HG03025 (cell line): ENCODE results near the gene CSNK1A1.
"Not testable (repeated sequence)": the region's sequence is repeated elsewhere in the genome, so short reads cannot be mapped to it uniquely, and the experiment has no call there.

Source experiments
- ATAC-seq: cut with Tn5 transposase; IDR thresholded peaks from one replicate; pipeline ENCODE4 v1.9.1; 2021; ENCODE audit warnings: mild to moderate bottlenecking, moderate library complexity; ENCODE audit not compliant: unreplicated experiment, low FRiP score

CSNK1A1 gene

DNA sequence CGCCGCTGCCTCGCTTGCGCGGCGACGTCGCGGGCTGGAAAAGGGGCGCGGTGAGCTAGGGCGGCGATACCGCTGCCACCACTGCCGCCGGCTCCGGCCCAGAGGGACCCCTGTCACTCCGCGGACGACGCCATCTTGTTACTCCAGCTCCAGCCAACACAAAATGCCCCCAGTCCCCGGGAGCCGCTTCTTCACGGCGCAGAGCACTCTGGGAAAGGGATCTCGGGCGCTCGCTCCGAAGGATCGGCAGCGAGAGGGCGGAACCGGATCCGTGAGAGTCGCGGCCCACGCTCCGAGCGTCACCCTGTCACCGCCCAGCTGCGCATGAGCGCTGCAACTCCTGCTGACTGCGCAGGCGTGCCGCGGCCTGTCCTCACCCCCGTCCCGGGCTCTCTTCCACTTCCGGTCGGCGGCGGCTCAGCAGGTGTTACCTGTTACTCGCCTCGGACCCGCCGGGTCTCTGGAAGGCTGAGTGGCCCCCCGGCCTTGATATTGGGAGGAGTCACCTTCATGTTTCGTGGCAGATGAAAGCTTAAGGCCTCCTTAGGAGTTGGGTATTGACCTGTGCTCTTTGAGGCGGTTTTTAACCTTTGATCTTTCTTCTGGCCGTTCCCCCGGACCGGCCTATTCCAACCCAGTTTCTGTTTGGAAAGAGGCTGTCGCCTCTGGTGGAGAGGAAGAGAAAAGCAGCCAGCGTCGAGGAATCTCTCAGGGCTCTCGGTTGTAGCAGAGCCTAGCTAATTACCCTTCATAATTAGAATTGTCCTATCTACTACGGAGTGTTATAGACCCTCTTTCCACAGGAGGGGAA, at the start of gene CSNK1A1:
TSS of gene CSNK1A1 (minus strand) at position 213 of the 811 bp plus-strand sequence. CDS start 475 bp downstream, outside the sequence.
- ATAC-seq, result peak; percentile 89

DNA sequence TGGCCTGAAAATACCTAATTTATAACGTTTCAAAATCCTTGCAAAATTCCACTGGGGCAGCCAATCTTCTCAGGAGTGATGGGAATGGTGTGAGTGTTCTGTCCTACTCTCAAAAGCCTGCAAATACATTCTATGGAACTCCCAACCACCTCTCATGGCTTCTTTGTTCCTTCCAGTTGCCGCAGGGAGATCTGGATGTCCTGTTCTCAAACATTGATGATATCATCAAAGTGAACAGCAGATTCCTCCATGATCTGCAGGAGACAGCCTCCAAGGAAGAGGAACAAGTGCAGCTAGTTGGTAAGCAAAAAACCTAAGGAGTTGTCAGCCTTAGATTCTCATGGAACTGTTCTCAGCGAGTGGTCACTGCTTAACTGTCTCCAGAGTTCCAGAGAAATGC, 49.7 kb upstream of the CSNK1A1 start:
- ATAC-seq, result no peak

DNA sequence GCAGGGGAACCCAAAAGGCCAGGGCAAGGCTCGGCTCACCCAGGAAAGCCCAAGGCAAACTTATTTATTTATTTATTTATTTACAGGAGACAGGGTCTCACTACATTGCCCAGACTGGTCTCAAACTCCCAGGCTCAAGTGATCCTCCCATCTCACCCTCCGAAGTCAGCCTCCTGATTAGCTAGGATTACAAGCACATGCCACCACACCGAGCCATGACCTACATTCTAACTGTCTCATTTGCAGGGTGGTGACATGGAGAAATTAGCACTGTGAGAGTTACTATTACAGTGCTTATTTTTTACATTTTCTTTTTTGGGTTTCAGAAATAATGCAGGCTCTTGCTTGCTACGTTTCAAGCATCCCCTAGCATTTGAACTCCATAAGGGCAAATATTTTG, 48.1 kb upstream of the CSNK1A1 start:
- ATAC-seq, result no peak

DNA sequence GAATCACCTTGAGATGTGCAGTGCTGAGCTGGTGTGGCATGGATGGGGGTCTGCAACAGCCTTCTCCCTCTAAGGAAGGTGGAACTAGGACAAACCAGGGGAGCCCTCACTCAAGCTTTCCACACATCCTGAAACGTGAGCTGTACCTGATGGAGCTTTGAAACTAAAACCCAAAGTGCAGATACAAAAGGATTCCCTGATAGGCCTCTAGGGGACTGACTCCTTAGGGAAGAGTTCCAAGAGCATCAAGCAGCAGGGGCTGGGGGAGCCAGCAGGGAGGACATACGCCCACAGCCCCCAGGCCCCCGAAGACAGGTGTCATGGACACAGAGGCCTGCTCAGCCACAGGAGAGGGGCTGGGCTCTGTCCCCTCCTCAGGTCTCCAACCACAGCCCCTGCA, 47.7 kb upstream of the CSNK1A1 start:
- ATAC-seq, result no peak

DNA sequence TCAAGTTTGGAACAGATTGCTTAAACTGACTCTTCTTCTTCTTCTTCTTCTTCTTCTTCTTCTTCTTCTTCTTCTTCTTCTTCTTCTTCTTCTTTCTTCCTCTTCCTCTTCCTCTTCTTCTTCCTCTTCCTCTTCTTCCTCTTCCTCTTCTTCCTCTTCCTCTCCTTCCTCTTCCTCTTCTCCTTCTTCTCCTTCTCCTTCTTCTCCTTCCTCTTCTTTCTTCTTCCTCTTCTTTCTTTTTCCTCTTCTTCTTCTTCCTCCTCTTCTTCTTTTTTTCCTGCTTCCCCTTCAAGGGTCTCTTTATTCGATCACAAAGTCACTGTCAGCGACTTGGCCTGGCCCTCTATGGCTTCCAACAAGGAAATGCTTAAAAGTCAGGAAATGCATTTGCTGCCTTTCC, 47.0 kb upstream of the CSNK1A1 start:
- ATAC-seq, result not testable (repeated sequence)

DNA sequence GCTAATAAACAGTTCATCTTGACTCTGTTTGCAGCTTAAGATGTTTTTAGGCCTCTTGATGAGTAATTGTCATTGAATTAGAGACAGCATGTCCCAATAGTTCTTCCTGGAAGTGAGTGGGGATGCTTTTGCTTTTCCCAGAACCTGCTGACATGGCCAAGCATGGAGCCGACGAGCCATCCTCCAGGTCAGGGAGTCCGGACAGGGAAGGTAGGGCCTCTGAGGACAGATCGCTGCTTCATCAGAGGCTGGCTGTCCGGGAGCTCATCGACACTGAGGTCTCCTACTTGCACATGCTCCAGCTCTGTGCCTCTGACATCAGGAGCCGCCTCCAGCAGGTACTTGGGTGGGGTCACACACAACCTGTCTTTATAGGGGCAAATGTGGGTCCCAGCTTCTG, 46.4 kb upstream of the CSNK1A1 start:
- ATAC-seq, result no peak

DNA sequence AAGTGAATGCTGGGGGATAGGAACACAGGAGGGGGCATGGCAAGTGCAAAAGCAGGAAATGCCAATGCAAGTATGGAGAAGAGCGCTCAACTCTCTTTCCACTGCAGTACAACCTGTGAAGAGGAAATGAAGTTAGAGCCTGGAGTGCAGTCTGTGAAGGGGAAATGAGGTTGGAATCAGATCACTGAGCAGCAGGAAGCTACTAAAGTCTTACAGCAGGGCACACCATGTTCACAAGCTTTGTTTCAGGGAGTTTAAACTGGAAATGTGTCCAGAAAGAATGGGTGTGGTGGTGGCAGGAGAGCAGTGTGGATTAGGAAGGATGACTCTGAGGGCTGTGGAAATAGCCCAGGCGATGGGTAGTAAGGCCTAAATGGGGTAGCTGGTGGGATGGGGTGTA, 45.5 kb upstream of the CSNK1A1 start:
- no peak for ATAC-seq

DNA sequence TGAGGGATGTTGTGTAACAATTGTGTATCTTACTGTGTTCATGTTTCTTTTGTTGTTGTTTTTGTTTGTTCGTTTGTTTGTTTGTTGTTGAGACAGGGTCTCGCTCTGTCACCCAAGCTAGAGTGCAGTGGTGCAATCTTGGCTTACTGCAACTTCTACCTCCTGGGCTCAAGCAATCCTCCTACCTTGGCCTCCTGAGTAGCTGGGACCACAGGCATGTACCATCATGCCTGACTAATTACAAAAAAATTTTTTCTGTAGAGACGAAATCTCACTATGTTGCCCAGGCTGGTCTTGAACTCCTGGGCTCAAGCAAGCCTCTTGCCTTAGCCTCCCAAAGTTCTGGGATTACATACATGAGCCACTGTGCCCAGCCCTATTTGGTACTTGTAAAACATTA, 43.9 kb upstream of the CSNK1A1 start:
- ATAC-seq, result not testable (repeated sequence)

DNA sequence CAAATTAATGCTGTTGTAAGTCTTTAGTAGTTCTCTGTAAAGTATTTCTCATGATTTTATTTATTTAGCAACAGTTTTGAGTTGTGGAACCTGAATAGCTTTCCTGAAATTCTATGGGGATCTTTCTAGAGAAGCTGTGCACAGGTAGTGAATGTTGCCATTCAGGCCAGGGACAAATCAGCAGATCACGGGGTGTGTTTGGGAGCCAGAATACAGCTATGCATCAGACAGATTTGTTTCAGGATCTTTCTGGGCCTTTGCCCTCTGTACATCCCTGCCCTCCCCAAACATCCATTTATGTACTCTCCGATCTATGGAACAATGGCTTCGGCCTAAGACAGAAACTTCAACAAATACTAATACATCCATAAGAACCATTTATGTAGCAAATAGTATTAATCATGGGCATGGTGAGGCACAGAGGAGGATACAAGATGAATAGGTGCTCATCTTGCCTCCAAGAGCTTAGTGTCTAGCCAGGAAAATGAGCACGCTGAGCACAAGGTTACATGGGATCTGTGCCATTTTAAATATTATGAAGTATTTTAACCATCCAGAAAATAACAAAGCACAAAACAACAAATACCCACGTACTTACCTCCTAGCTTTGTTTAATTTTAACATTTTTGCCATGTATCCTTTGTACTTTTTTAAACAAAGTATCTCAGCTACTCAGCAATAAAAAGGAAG, 43.1 kb upstream of the CSNK1A1 start:
- no peak for ATAC-seq

DNA sequence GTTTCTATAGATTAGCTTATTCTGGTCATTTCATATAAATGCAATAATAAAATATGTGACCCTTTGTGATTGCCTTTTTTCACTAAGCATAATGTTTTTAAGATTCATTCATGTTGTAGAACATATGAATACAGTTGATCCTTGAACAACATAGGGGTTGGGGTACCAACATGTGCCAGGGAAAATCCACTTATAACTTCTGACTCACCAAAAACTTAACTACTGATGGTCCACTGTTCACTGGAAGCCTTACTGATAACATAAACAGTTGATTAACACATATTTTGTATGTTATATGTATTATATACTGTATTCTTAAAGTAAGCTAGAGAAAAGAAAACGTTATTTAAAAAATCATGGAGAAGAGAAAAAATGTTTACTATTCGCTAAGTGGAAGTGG, 42.1 kb upstream of the CSNK1A1 start:
- ATAC-seq, result no peak

DNA sequence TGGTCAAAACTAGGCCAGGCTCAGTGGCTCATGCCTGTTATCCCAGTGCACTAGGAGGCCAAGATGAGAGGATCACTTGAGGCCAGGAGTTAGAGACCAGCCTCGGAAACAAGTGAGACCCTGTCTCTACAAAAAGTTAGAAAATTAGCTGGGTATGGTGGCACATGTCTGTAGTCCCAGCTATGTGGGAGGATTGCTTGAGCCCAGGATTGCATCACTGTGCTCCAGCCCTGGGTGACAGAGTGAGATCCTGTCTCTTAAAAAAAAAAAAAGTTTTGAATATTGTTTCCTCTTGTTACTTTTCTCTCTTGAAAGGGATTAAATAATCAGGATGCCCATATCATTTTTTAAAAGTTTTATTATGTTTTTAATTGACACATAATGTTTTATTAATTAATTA, 37.7 kb upstream of the CSNK1A1 start:
- no peak for ATAC-seq

DNA sequence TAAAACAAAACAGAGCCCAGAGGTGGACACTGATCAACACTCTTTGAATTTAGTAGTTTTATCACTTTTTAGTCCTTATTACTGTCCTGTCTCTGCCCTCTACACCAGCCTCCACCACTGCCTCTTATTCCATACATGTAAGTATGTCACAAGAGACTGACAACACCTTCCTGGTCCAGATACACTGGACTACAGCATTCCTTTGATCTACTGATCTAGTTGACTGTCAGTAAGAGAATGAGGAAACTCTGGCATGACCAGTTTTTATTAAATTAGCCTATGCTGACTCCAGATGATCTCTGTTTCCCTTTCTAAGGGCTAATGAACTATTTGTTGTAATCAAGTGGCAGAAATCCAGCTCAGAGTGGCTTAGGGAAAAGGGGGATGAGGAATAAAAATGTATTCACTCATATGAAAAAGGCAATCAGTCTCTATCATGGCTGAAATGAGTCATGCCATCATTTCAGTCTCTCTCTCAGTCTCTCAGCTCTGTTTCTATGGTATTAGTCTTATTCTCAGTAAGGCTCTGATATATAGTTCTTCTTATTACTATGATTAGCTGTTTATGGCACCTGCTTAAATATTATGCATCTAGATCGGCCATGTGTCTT, 35.6 kb upstream of the CSNK1A1 start:
- no peak for ATAC-seq

DNA sequence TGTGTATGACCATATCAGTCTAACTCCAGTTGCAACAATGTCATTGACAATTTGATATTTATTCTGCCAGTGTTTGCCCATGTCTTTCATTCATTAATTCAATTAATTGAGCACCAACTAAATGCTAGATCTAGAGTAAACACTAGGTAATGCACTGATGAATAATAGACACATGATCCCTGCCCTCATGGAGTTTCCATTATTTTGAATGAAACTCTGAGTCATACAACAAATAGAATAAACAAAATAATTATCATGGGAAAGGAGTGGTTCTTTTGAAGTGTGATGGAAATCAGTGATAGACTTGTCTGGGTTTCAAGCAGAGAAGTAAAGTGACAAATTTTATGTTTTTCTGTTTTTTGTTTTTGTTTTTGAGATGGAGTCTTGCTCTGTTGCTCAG, 34.7 kb upstream of the CSNK1A1 start:
- ATAC-seq, result no peak

DNA sequence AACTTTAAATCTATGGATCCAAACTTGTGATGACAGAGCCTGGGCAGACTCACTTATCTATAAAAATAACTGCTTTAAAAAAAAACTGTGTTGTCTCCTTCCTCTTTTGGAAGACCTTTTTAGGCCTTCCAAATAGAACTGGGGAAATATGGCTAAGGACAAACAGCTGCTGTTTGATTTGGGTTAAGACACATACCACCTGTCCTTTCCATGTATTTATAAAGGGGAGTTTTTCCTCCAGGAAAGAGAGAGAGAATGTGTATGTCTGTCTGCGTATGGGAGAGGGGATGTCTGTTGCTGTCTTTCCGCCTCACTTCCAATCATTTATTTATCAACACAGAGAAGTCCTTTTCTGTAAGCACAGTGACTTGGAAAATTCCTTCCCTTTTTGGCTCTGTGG, 32.9 kb upstream of the CSNK1A1 start:
- no peak for ATAC-seq

DNA sequence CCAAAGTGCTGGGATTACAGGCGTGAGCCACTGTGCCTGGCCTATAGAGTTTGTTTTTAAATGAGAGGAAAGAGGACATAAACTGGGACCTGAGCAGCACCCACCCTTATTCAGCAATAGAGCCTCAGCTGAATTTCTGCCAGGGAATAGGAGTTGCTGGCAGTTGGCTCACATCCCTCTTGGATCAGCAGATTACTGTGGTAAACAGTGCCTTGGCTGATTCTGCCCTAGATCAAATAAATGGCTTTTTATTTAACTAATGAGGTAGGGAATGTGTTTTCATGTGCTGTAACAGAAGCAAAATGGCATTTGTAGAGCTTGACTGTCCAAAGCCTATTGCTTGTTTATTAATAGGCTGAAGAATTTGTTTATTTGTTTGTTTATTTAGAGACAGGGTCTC, 32.2 kb upstream of the CSNK1A1 start:
- no peak for ATAC-seq

DNA sequence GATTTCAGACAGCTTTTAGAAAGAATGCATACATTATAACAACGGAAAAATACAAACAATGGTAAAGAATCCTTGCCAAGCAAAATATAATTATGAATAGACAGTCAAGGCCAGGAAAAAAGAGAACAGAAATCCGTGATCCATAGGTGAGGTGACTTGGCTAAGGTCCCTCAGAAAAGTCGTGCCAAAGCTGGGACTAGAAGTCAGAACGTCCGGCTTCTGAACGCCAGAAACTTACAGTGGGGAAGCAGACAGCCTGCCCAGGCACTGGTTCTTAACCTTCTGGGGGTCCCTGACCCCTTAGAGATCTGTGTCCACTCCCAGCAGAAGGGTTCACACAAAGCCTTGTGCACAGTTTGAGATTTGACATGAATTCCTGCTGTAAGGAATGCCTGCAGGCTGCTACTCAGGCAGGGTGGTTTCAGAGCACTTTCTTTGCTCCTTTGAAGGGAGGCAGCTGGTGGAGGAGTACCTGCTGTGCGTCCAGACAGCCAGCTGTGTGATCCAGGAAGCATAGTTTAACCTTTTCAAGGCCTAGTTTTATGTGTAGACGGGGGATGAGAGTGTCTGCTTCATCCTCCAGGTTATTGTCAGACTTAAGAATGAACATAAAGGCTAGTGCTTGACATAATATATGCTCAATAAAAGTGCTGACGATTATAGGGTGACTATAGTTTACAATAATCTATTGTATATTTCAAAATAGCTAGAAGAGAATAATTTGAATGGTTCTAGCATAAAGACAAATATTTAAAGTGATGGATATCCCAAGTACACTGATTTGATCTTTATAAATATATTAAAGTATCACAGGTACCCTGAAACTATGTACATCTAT, 30.9 kb upstream of the CSNK1A1 start:
- ATAC-seq, result no peak

DNA sequence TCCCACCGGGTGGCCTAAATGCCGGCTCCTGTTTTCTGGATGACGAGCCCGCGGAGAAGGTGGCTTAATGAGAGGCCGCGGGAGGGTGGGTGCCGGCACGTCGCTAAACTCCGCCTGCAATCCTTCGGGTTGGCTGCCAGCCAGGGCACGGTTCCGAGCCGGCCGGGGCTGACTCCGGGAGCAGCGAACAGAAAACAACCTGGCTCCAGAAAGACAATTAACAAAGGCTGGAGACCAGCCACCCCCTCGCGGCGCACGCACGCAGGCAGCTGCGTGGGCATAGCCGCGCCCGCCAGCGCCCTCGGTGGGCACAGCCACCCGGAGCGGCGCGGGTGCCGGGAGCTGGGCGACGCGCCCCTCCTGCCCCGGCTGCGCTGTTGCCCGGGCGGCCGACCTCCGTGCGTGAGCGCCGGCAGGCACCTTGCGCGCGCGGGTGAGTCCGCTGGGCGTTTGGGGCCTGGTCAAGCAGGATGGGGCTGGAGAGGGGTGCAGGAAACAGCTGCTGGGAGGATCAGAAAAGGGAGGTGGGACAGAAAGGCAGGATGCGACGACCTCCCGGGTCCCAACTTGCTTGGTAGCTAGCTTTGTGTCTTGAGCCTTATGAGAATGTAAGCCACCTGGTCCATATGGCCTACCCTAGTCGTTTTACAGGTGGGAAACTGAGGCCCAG, 30.1 kb upstream of the CSNK1A1 start, which contains the start of gene ARHGEF37:
TSS of gene ARHGEF37 (plus strand) at position 307 of the 670 bp plus-strand sequence. CDS start 16,272 bp downstream, outside the sequence.
- no peak for ATAC-seq

DNA sequence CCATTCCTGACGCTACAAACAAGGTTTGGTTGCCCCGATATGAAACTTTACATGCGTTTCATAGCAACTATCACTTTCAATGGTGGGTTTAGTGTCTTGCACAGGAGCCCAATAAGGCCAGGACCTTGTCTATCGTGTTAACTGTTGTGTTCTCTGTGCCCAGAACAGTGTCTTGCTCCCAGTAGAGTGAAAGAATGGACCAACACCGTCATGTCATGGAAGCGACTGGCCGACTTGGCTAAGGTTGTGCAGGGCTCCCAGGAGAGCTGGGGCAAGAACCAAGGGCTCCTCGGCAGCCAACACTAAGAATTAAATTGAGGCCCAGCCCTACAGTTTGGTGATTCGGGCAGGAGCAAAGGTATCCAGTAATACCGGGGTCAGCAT, 29.6 kb upstream of the CSNK1A1 start:
- no peak for ATAC-seq

DNA sequence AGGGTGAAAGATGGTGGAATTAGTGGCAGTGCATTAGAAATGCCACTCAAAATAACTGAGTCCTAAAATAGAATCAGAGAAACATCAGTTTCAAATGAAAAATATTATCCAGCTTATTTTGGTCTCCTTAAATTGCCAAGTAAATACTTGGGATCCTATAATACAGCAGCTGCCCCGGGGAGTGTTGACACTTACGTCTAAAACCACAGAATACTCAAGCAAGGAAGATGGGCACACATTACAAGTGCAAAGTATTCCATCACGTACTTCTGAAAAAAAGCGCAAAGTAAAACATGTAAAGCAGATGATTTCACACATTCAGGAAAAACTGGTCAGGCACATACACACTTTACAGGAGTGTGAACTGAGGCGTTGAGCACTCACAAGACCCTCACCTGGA, 27.7 kb upstream of the CSNK1A1 start:
- no peak for ATAC-seq

DNA sequence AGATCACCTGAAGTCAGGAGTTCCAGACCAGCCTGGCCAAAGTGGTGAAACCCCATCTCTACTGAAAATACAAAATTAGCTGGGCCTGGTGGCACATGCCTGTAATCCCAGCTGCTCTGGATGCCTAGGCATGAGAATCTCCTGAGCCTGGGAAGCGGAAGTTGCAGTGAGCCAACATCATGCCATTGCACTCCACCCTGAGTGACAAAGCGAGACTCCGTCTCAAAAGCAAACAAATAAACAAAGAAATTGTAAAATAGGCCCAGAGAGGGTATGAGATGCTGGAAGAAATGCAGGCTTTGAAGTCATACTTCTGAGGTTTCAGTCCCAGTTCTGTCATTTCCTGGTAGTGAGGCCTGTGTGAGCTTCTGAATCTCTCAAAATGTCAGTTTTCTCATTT, 24.8 kb upstream of the CSNK1A1 start:
- ATAC-seq, result no peak
